GM18498 (cell line): ENCODE results near the gene ROBO1.

Experiments used
- ATAC-seq: cut with Tn5 transposase; IDR thresholded peaks from one replicate; pipeline ENCODE4 v1.9.1; 2021; ENCODE audit warnings: mild to moderate bottlenecking, moderate library complexity; ENCODE audit not compliant: unreplicated experiment

ROBO1 gene

GRCh38 chr3:79385211-79385610 lies 382.6 kb downstream of the ROBO1 start:
- no peak for ATAC-seq

GRCh38 chr3:79383402-79384012 lies 384.3 kb downstream of the ROBO1 start:
- no peak for ATAC-seq

GRCh38 chr3:79380581-79380980 lies 387.2 kb downstream of the ROBO1 start:
- ATAC-seq = no peak

- no peak for ATAC-seq
These were observed 389.7 kb downstream of the ROBO1 start for GRCh38 chr3:79378064-79378463.

GRCh38 chr3:79369306-79369705 lies 398.5 kb downstream of the ROBO1 start:
- no peak for ATAC-seq

GRCh38 chr3:79368403-79368802 lies 399.4 kb downstream of the ROBO1 start:
- ATAC-seq = no peak

GRCh38 chr3:79367803-79368202 lies 400.0 kb downstream of the ROBO1 start:
- ATAC-seq = no peak

- ATAC-seq = no peak
These were observed 400.7 kb downstream of the ROBO1 start for GRCh38 chr3:79367066-79367465.

- no peak for ATAC-seq
These were observed 401.4 kb downstream of the ROBO1 start for GRCh38 chr3:79366414-79366813.

GRCh38 chr3:79364784-79365183 lies 403.0 kb downstream of the ROBO1 start:
- ATAC-seq = no peak

- ATAC-seq = no peak
These were observed 405.1 kb downstream of the ROBO1 start for GRCh38 chr3:79362571-79363270.

- ATAC-seq = peak; percentile 70
These were observed 405.9 kb downstream of the ROBO1 start for GRCh38 chr3:79361748-79362378.

- no peak for ATAC-seq
These were observed 409.5 kb downstream of the ROBO1 start for GRCh38 chr3:79358327-79358726.

- no peak for ATAC-seq
These were observed 413.6 kb downstream of the ROBO1 start for GRCh38 chr3:79354179-79354688.

GRCh38 chr3:79351699-79352098 lies 416.1 kb downstream of the ROBO1 start:
- no peak for ATAC-seq

GRCh38 chr3:79344876-79345871 lies 422.6 kb downstream of the ROBO1 start:
- ATAC-seq = no peak

- no peak for ATAC-seq
These were observed 425.8 kb downstream of the ROBO1 start for GRCh38 chr3:79341961-79342360.

- ATAC-seq = no peak
These were observed 428.0 kb downstream of the ROBO1 start for GRCh38 chr3:79339846-79340245.

- ATAC-seq = no peak
These were observed 430.0 kb downstream of the ROBO1 start for GRCh38 chr3:79337798-79338197.

GRCh38 chr3:79329154-79329553 lies 438.6 kb downstream of the ROBO1 start:
- ATAC-seq = no peak

GRCh38 chr3:79326642-79327041 lies 441.2 kb downstream of the ROBO1 start:
- no peak for ATAC-seq
